K562 (cell line): ENCODE measurements around the gene PTPN5. TPM values are rescaled to one million over a fixed set of nuclear protein-coding genes. Genes with fewer than 3 reads are reported as not detected.

ENCODE experiments used
- ATAC-seq: fragments of 200-7000 bp; cut with Tn5 transposase; 3 replicates; pipeline ENCODE4 v1.9.1; 2020; ENCODE audit warnings: moderate library complexity
- BruUV-seq: library from RNA; stranded (reverse); fragments of 400-500 nt; replicated peaks from 2 replicates; lab custom pipeline; 2021; lab: Mats Ljungman, UMichigan
- CTCF ChIA-PET: fragments of 300-600 bp; formaldehyde crosslinking; extraction: SDS; loops from one replicate; lab custom pipeline; 2021; ENCODE audit warnings: low intra/inter-chr PET ratio; lab: Yijun Ruan, JAX
- POLR2A ChIA-PET: fragments of 300-600, 350-650 bp; sonication (Branson Sonifier 250); formaldehyde crosslinking; extraction: SDS; loops from one replicate; lab custom pipeline; 2021; ENCODE audit warnings: antibody characterized with exemption, inconsistent platforms; lab: Yijun Ruan, JAX
- DNase-seq, 4 experiments: peaks; one replicate each; pipeline versions ENCODE4 v3.0.0 to v3.0.0-alpha.2; 2011 to 2018; ENCODE audit warnings: low spot score in 3 of 4, mixed read lengths in 3 of 4; ENCODE audit errors: extremely low read depth in 1 of 4
- FAIRE-seq: peaks from 2 replicates; lab custom pipeline; 2011; peaks lifted over from hg19 to GRCh38; lab: Jason Lieb, UNC
- H2AFZ ChIP-seq: 2 replicates; pipeline ENCODE4 v1.6.0; 2011; ENCODE audit warnings: low read depth, low read length, control low read depth, inconsistent platforms
- H3K27ac ChIP-seq: fragments of 200-600 bp; 3 replicates; pipeline ENCODE4 v1.8.0; 2011; ENCODE audit warnings: low read depth, mild to moderate bottlenecking, control low read depth, inconsistent platforms, low read length, moderate library complexity, mixed read lengths; ENCODE audit errors: extremely low read depth
- H3K27me3 ChIP-seq, 2 experiments: fragments of 300-600 bp in 1 of 2; 2 replicates in 1 of 2; 3 replicates in 1 of 2; pipeline versions ENCODE4 v1.6.0 to v1.8.0; 2011; ENCODE audit warnings: inconsistent platforms in 2 of 2, low read length in 2 of 2, mild to moderate bottlenecking in 1 of 2, mixed read lengths in 1 of 2, moderate library complexity in 1 of 2; ENCODE audit not compliant: control insufficient read depth in 2 of 2, insufficient read depth in 2 of 2
- H3K36me3 ChIP-seq: fragments of 300-600 bp; 3 replicates; pipeline ENCODE4 v1.8.0; 2011; ENCODE audit warnings: mild to moderate bottlenecking, low read length, inconsistent platforms; ENCODE audit not compliant: control insufficient read depth, insufficient read depth
- H3K4me1 ChIP-seq, 2 experiments: fragments of 200-600 bp in 1 of 2; replicated peaks in 1 of 2; 2 replicates in 1 of 2; 3 replicates in 1 of 2; pipeline versions ENCODE4 v1.5.1 to v1.8.0; 2011; ENCODE audit warnings: inconsistent platforms in 2 of 2, low read length in 2 of 2, mild to moderate bottlenecking in 1 of 2, mixed read lengths in 1 of 2, moderate library complexity in 1 of 2; ENCODE audit not compliant: control insufficient read depth in 2 of 2, insufficient read depth in 2 of 2
- H3K4me2 ChIP-seq: 2 replicates; pipeline ENCODE4 v1.6.1; 2011; ENCODE audit warnings: low read length, control low read depth, inconsistent platforms, mixed read lengths; ENCODE audit not compliant: insufficient read depth
- H3K4me3 ChIP-seq: fragments of 200-600 bp; sonication (generic), shearing (Covaris generic); 2 replicates; pipeline ENCODE4 v1.5.1; 2016; ENCODE audit warnings: control low read depth, inconsistent platforms
- H3K79me2 ChIP-seq: fragments of 200-600 bp; 3 replicates; pipeline ENCODE4 v1.8.0; 2011; ENCODE audit warnings: low read length, inconsistent platforms; ENCODE audit not compliant: control insufficient read depth, insufficient read depth
- H3K9ac ChIP-seq, 2 experiments: 2 replicates each; pipeline versions ENCODE4 v1.6.0 to v1.6.1; 2011; ENCODE audit warnings: low read depth in 2 of 2, low read length in 2 of 2, control low read depth in 1 of 2, inconsistent platforms in 1 of 2, mild to moderate bottlenecking in 1 of 2, mixed read lengths in 1 of 2; ENCODE audit not compliant: insufficient read depth in 1 of 2
- H3K9me1 ChIP-seq: one replicate; pipeline ENCODE4 v1.6.0; 2011; ENCODE audit warnings: inconsistent platforms, mild to moderate bottlenecking, low read length, moderate library complexity; ENCODE audit not compliant: control insufficient read depth, insufficient read depth
- H3K9me3 ChIP-seq: replicated peaks from 2 replicates; pipeline ENCODE4 v1.5.1; 2011; ENCODE audit warnings: low read depth, low read length, inconsistent platforms; ENCODE audit not compliant: control insufficient read depth, insufficient read depth
- H4K20me1 ChIP-seq: replicated peaks from 2 replicates; pipeline ENCODE4 v1.6.1; 2011; ENCODE audit warnings: low read length, inconsistent platforms, mixed read lengths; ENCODE audit not compliant: control insufficient read depth, insufficient read depth
- CTCFL ChIP-seq: IDR thresholded peaks from 2 replicates; pipeline ENCODE4 v1.6.1; 2011; ENCODE audit warnings: borderline replicate concordance, low read depth, mild to moderate bottlenecking, moderate library complexity, low read length; ENCODE audit not compliant: insufficient read depth, poor library complexity, severe bottlenecking
- ESRRA ChIP-seq: fragments of 450-650 bp; IDR thresholded peaks from 2 replicates; pipeline ENCODE4 v1.6.1; 2014; ENCODE audit warnings: low read depth, mild to moderate bottlenecking, moderate library complexity, borderline replicate concordance
- HNRNPUL1 ChIP-seq: fragments of 200-400 bp; formaldehyde crosslinking; IDR thresholded peaks from 2 replicates; pipeline ENCODE4 v1.6.1; 2017; ENCODE audit warnings: low read length
- JUND ChIP-seq, 2 experiments: IDR thresholded peaks; 2 replicates in 1 of 2; 3 replicates in 1 of 2; pipeline ENCODE4 v1.6.1; 2011; ENCODE audit warnings: borderline replicate concordance in 2 of 2, low read depth in 2 of 2, low read length in 2 of 2, improper control_type of control experiment in 1 of 2, missing biosample characterization in 1 of 2, missing genetic modification characterization in 1 of 2, missing genetic modification reagents in 1 of 2
- NCOA2 ChIP-seq, 2 experiments: fragments of 450-650 bp; IDR thresholded peaks; 2 replicates each; pipeline ENCODE4 v1.6.1; 2018; ENCODE audit warnings: mild to moderate bottlenecking in 2 of 2, moderate library complexity in 1 of 2; ENCODE audit not compliant: partially characterized antibody in 2 of 2
- PKNOX1 ChIP-seq: fragments of 450-650 bp; IDR thresholded peaks from 2 replicates; pipeline ENCODE4 v1.6.1; 2016
- REST ChIP-seq, 2 experiments: fragments of 450-650 bp; formaldehyde crosslinking in 1 of 2; IDR thresholded peaks; 2 replicates each; pipeline versions ENCODE4 v1.4.0 to v1.6.1; 2014 to 2020; ENCODE audit warnings: mild to moderate bottlenecking in 2 of 2, borderline replicate concordance in 1 of 2, low read depth in 1 of 2
- WGBS: fragments of 100-300 bp; shearing (Covaris generic); methylation state at CpG from one replicate; pipeline ENCODE4 v1.1.6; 2016; ENCODE audit warnings: low coverage, mixed read lengths; ENCODE audit not compliant: insufficient coverage; ENCODE audit errors: missing lambda C conversion rate; 5-methylcytosine and 5-hydroxymethylcytosine counted together
- in situ Hi-C: fragments of 300-500 bp; cut with MboI; formaldehyde crosslinking; loops from 4 replicates; pipeline ENCODE4 v1.15.0; 2018; ENCODE audit warnings: inconsistent platforms, mixed read lengths
- intact Hi-C: fragments of 100-400 bp; cut with micrococcal nuclease; formaldehyde crosslinking; loops from 2 replicates; pipeline ENCODE4 v1.14.2; 2022
- polyA plus RNA-seq, 8 experiments: library from polyadenylated mRNA; depleted of rRNA in 4 of 8; stranded (reverse) in 5 of 8; unstranded in 3 of 8; fragments of >200 nt; fragmentation: Nextera tagmentation in 2 of 8; fragmentation: Illumina TruSeq in 1 of 8; extraction: Ambion mirVana in 2 of 8; extraction: Trizol in 1 of 8; gene quantifications; 2 replicates each; pipeline versions ENCODE4 v1.2.1 to v1.2.3, GENCODE V29; 2011 to 2014; ENCODE audit warnings: inconsistent platforms in 1 of 8, missing spikeins in 1 of 8
- total RNA-seq, 7 experiments: library from RNA; depleted of rRNA in 6 of 7; stranded (reverse); fragments of >200 nt in 6 of 7; fragmentation: Illumina TruSeq in 2 of 7; extraction: Trizol in 2 of 7; gene quantifications; 2 replicates each; pipeline versions ENCODE4 v1.2.1 to v1.2.3, GENCODE V29; 2011 to 2021; ENCODE audit warnings: low replicate concordance in 1 of 7

The PTPN5 gene
- total and polyA plus RNA-seq, 9 of the 15 experiments (the other 6 are each of a cell fraction or from before 2014, with no cell fraction given) = not detected

GRCh38 chr11:18775492-18776292 is 15.9 kb downstream of the PTPN5 start:
- Histone ChIP-seq H3K4me3 (no peak overlapping the region), H3K9ac (no peak overlapping the region), H3K4me1 (no peaks in the 10 kb centered on the region; a peak in 1 of 5 replicates), H3K36me3 (no peaks in the 10 kb centered on the region), H3K79me2 (no peaks in the 10 kb centered on the region), H3K9me1 (peaks cover 3% of the 10 kb centered on the region), H3K4me2 (no peak overlapping the region), H4K20me1 (peaks cover 5% of the 10 kb centered on the region), H3K27me3 (peaks cover 0 to 45% of the 10 kb centered on the region in 2 experiments; a peak in 3 of 5 replicates), H2AFZ (no peak overlapping the region), H3K27ac (no peak overlapping the region), H3K9me3 (no peaks in the 10 kb centered on the region)
- WGBS = 5% methylated on average over 15 of the region's 16 CpGs
- ChIA-PET POLR2A (interaction anchor here (0.7 kb wide), 1 partner anchor 1344 kb away, joined by 3 read pairs; no protein-coding TSS in a partner anchor), CTCF (interaction anchor here (0.5 to 1.0 kb wide), 2 partner anchors 27 to 53 kb away, joined by 3 read pairs; no protein-coding TSS in a partner anchor)
- peak; percentile 91 for FAIRE-seq
- intact Hi-C loops (loop anchor here (1.0 kb wide), 2 partner anchors 27 to 78 kb away; no protein-coding TSS in a partner anchor), in situ Hi-C loops (no loop called here)
- peak; percentile 71 to 82 (median 78) for DNase-seq
- no TSS peak for BruUV-seq
- ATAC-seq = peak; percentile 96
- TF ChIP-seq REST (IDR thresholded peaks at IDR 0.05; ENCODE audit: borderline replicate concordance) (peak; percentile 39; the same call in 1 of the 2 replicates), REST (CRISPR knock-in tag; IDR thresholded peaks at IDR 0.05; ENCODE audit: low read depth) (no peak), PKNOX1 (no peak), JUND (IDR thresholded peaks at IDR 0.05; ENCODE audit: borderline replicate concordance, low read depth, low read length) (no peak), JUND (tag; IDR thresholded peaks at IDR 0.05; ENCODE audit: borderline replicate concordance, low read depth, low read length) (no peak), CTCFL (peak; percentile 59), HNRNPUL1 (no peak), ESRRA (peak; percentile 96), NCOA2 (IDR thresholded peaks at IDR 0.05; ENCODE audit: partially characterized antibody in 2 of 2) (no peak)
